AG09309 (cell line): ENCODE results near the gene CDRT4.

Experiments
- DNase-seq: peaks from one replicate; pipeline ENCODE4 v3.0.0-alpha.2; 2010; ENCODE audit warnings: low read depth
- H3K4me3 ChIP-seq: 2 replicates; pipeline ENCODE4 v1.5.1; 2011; ENCODE audit warnings: mild to moderate bottlenecking, low read depth, low read length, moderate library complexity; ENCODE audit not compliant: control insufficient read depth
- TF ChIP-seq, protein P1 (sequence below): IDR thresholded peaks from 2 replicates; pipeline ENCODE4 v1.5.1; 2011; ENCODE audit warnings: mild to moderate bottlenecking, low read depth, low read length, inconsistent platforms; ENCODE audit not compliant: insufficient read depth, control insufficient read depth; ENCODE audit errors: missing control alignments

CDRT4 gene

DNA sequence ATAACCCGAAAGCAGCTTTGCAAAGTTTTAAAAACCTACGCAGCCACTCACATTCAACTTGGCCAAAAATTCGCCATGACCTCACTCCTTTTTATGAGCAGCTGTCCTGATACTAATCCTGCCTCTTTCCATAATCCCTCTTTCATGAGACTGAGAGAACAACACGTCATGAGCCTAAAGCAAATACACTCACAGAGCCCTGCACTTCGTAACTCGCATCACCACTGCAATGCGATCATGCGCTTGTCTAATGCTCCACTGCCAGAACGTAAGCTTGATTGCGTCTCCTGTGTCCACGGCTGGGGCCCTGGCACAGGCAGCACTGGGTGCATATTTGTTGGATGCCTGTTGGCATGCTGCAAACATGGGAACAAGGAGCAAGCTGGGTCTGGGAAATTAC lies 36.2 kb downstream of the CDRT4 start:
- TF ChIP-seq, protein P1, sequence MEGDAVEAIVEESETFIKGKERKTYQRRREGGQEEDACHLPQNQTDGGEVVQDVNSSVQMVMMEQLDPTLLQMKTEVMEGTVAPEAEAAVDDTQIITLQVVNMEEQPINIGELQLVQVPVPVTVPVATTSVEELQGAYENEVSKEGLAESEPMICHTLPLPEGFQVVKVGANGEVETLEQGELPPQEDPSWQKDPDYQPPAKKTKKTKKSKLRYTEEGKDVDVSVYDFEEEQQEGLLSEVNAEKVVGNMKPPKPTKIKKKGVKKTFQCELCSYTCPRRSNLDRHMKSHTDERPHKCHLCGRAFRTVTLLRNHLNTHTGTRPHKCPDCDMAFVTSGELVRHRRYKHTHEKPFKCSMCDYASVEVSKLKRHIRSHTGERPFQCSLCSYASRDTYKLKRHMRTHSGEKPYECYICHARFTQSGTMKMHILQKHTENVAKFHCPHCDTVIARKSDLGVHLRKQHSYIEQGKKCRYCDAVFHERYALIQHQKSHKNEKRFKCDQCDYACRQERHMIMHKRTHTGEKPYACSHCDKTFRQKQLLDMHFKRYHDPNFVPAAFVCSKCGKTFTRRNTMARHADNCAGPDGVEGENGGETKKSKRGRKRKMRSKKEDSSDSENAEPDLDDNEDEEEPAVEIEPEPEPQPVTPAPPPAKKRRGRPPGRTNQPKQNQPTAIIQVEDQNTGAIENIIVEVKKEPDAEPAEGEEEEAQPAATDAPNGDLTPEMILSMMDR, result no peak
- no peak overlapping the region for H3K4me3 ChIP-seq
- no peak for DNase-seq

DNA sequence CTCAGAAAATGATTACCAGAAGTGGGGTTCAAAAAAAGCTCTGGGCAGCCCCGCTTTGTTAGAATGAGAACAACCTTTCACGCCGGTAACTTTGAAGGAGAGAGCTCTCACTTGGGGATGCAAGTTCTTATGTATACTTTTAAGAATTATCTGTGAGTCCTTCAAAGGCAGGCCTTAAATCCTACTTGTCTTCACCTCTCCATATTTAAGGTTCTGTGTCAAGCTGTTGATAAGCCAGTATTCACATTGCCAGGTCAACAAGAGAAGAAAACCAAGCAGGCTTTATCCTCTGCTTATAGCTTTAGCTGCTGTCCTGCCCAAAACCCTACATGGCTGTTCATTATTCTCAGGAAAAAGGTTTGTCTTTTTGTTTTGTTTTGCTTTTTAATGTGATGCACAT lies 42.9 kb downstream of the CDRT4 start:
- TF ChIP-seq, protein P1, result no peak
- no peak for DNase-seq
- no peak overlapping the region for H3K4me3 ChIP-seq

DNA sequence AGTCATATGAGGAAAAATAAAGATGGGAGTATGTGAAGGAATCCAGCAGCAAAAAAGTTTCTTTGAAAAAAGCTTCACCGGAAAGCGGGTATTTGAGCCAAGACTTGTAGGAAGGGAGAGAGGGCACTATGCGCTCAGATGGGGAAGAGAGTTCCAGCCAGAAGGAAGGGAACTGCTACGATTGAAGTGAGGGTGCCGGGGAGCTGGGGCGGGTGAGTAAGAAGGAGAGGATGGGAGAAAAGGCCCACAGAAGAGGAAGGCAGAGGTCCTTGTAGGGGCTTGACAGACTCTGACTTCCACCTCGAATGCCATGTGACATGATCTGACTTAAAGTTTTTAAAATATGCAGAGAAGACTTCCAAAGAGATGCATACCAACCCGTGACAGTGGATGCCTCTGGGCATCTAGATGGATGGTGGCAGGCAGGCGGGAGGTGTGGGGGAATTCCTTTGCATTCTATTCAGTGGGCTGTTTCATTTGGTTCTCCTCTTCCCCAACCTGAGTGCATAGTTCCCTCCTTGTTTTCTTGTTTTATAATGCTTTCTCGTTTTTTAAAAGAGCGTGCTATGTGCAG lies 44.9 kb downstream of the CDRT4 start:
- TF ChIP-seq, protein P1, result no peak
- no peak overlapping the region for H3K4me3 ChIP-seq
- no peak for DNase-seq

DNA sequence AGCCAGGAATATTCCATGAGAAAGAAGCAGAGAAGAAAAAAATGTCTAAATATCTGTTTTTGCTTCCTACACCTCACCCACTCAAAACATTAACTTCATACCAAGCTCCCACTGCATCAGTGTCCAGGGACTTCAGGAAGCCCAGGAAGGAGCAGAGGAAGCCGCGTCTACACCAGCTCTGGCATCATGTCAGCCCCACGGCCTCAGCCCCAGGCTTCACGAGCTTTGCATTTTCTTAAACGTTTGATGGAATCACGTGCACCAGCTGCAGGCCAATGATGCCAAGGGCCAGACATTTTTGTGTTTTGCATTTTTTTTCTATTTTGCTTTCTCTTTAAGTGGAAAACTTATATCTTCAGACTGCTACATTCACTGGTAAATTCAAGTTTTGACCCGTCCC lies 48.6 kb downstream of the CDRT4 start:
- H3K4me3 ChIP-seq, result no peak overlapping the region
- TF ChIP-seq, protein P1, result no peak
- no peak for DNase-seq

DNA sequence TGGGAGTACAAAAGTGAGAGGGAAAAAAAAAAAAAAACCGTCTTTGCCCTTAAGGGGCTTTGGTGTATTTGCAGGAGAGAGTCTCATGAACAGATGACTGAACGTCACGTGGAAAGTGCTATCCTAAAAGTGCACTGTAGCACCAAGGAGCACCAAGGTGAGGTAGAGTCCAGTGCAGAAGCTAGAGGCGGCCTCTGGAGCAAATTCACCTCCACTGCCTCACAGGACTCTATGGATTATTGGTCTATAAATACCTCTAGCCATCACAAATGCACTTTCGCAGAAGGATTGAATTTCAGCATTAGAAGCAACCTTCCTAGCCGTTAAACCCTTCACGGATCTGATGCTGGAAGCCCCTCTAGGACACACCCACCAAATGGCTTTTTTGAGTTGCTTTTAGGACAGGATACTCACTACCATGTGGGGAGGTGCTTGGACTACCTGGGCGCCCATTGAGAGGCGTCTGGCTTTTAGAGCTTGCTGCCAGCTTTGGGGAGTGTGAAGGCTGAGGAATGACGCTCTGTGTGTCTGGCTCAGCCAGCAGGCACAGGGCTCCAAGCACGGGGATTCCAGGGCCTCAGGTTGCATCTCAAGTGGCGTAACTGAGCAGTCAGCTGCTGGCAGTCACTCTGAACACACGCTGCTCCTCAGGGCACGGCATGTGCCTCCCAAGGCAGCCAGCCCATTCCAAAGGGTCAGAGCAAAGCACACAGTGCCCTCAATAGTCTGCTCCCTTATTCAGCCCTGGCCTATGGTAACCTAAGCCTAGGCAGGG lies 52.7 kb downstream of the CDRT4 start:
- no peak for DNase-seq
- TF ChIP-seq, protein P1, result no peak
- H3K4me3 ChIP-seq, result no peak overlapping the region

DNA sequence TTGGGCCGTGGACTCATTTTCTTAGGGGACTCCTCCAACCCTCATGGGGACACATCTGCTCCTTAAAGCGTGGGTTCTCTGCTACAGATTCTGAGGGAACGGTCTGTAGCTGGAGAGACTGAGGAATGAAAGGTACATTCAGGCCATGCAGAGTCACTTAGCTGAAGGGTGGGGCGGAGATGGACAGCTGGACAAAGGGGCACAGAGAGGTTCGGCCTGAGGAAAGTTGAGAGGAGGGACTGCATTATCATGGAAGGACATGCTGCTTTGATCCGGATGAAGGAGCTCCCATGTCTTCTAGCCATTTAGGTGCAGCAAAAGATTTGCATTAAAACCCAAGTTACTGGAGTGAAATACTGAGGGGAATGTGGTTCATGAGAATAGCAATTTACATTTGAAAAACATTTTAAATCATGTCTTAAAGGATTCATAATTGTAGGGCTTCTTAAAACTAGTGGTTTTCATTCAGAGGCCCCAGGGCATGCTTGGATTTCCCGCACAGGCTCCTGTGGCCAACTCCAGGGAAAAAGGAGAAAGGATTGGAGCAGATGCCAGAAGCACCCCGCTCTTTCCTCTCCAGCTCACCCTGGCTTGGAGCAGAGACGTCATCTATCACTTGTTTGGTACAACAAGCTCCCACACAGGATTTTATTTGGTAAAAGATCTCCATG lies 54.2 kb downstream of the CDRT4 start:
- TF ChIP-seq, protein P1, result no peak
- no peak for DNase-seq
- H3K4me3 ChIP-seq, result no peak overlapping the region
